MM.1S (cell line): ENCODE measurements around the gene NFX1.
"Not testable (repeated sequence)": the region's sequence is repeated elsewhere in the genome, so short reads cannot be mapped to it uniquely, and the experiment has no call there.

Experiments
- CTCF ChIP-seq: fragments of 300-600 bp; sonication (generic); IDR thresholded peaks from 2 replicates; pipeline ENCODE4 v1.5.1; 2016; ENCODE audit warnings: antibody characterized with exemption, low read length, mixed read lengths
- EZH2 ChIP-seq: fragments of 300-600 bp; sonication (generic); optimal IDR thresholded peaks from 2 replicates; pipeline ENCODE3; 2017; ENCODE audit warnings: low read depth, mild to moderate bottlenecking, antibody characterized with exemption, low read length, mixed read lengths
- EZH2phosphoT487 ChIP-seq: fragments of 300-600 bp; sonication (generic); IDR thresholded peaks from 2 replicates; pipeline ENCODE4 v1.6.1; 2018; ENCODE audit warnings: antibody characterized with exemption, low read length

- TF ChIP-seq CTCF, EZH2phosphoT487, EZH2: not testable (repeated sequence)
Observed at GRCh38 chr9:33386998-33387397, 96.7 kb downstream of the NFX1 start.
